T-helper 1 cell treated with Interleukin-12 subunit alpha and Interleukin-12 subunit beta and Interleukin-4 antibody, amounts not matched to agents 30 μg/mL and 1 μg/mL, for 36 hours (primary cell): ENCODE measurements around the gene HACD1.
"Not testable (repeated sequence)": the region's sequence is repeated elsewhere in the genome, so short reads cannot be mapped to it uniquely, and the experiment has no call there.

Experiments
- H3K27ac Mint-ChIP-seq: one replicate; pipeline ENCODE4 v1.8.0; 2021; ENCODE audit warnings: mild to moderate bottlenecking, mixed read lengths
- H3K27me3 Mint-ChIP-seq: one replicate; pipeline ENCODE4 v1.8.0; 2021; ENCODE audit warnings: low read depth, mixed read lengths
- H3K36me3 Mint-ChIP-seq: one replicate; pipeline ENCODE4 v1.8.0; 2021; ENCODE audit warnings: low read depth, mixed read lengths
- H3K4me1 Mint-ChIP-seq: one replicate; pipeline ENCODE4 v1.8.0; 2021; ENCODE audit warnings: low read depth, mixed read lengths
- H3K4me3 Mint-ChIP-seq: one replicate; pipeline ENCODE4 v1.8.0; 2021; ENCODE audit warnings: mild to moderate bottlenecking, moderate library complexity, mixed read lengths
- H3K9me3 Mint-ChIP-seq: one replicate; pipeline ENCODE4 v1.8.0; 2021; ENCODE audit warnings: mixed read lengths

HACD1 gene

DNA sequence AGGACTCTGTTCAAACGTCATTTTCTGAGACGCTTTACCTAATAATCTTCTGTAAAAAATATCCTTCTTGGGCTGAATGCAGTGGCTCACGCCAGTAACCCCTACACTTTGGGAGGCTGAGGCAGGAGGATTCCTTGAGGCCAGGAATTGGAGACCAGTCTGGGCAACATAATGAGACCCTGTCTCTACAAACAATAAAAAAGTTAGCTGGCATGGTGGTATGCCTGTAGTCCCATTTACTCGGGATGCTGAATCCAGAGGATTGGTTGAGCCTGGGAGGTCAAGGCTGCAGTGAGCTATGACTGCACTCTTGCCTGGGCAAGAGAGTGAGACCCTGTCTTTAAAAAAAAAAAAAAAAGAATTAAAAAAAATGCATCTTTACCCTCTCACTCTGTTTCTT, 31.9 kb upstream of the HACD1 start:
- Mint-ChIP-seq H3K4me3 (peak overlapping the region; percentile 77), H3K27ac (peak overlapping the region; percentile 88), H3K36me3 (peaks cover 54% of the 10 kb centered on the region), H3K4me1 (peaks cover 56% of the 10 kb centered on the region), H3K9me3 (peaks cover 13% of the 10 kb centered on the region), H3K27me3 (no peaks in the 10 kb centered on the region)

DNA sequence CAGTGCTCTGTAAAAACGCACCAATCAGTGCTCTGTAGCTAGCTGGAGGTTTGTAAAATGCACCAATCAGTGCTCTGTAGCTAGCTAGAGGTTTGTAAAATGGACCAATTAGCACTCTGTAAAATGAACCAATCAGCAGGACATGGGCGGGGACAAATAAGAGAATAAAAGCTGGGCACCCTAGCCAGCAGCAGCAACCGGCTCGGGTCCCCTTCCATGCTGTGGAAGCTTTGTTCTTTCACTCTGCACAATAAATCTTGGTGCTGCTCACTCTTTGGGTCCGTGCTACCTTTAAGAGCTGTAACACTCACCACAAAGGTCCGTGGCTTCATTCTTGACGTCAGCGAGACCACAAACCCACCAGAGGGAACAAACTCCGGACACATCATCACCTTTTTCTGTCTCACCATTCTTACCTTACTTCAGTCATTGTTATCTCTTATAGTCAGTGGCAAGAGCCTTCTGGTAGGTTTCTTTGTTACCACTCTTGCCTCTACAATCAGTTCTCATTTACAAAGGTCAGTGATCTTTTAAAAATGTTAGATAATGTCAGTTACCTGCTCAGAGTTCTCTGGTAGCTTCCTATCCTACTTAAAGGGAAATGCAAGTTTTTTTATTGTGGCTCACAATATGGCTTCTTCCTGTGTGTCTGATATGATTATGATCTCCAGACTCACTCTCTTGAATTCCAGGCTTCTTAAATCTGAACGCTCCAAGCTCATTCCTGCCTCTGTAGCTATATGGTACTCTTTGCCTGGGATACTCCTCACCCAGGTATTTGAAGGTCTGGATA, 31.3 kb upstream of the HACD1 start:
- Mint-ChIP-seq H3K9me3 (peaks cover 7% of the 10 kb centered on the region), H3K36me3 (peaks cover 49% of the 10 kb centered on the region), H3K27me3 (no peaks in the 10 kb centered on the region), H3K4me1 (peaks cover 56% of the 10 kb centered on the region), H3K4me3 (peak overlapping the region; percentile 77), H3K27ac (peak overlapping the region; percentile 88)

DNA sequence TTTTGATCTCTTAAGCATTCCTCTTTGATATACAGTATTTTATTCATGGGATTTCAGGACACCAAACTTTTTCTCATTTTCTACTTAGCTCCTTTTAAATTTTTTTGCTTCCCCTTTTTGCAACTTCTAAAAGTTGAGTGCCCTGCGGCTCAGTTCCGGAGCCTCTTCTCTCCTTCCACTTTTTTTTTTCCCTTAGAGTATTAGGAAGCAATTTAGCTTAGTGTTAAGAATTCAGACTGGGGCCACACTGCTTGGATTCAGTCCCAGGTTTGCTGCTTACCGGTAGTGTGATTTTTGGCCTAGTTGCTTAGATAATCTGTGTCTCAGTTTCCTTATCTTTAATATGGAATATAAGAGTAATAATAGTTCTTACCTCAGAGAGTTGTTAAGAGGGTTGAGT, 30.2 kb upstream of the HACD1 start:
- no peaks in the 10 kb centered on the region for H3K27me3 Mint-ChIP-seq
- no peaks in the 10 kb centered on the region for H3K9me3 Mint-ChIP-seq
- H3K4me3 Mint-ChIP-seq = peak overlapping the region; percentile 19
- H3K36me3 Mint-ChIP-seq = peaks cover 40% of the 10 kb centered on the region
- peaks cover 61% of the 10 kb centered on the region for H3K4me1 Mint-ChIP-seq
- H3K27ac Mint-ChIP-seq = peak overlapping the region; percentile 69

DNA sequence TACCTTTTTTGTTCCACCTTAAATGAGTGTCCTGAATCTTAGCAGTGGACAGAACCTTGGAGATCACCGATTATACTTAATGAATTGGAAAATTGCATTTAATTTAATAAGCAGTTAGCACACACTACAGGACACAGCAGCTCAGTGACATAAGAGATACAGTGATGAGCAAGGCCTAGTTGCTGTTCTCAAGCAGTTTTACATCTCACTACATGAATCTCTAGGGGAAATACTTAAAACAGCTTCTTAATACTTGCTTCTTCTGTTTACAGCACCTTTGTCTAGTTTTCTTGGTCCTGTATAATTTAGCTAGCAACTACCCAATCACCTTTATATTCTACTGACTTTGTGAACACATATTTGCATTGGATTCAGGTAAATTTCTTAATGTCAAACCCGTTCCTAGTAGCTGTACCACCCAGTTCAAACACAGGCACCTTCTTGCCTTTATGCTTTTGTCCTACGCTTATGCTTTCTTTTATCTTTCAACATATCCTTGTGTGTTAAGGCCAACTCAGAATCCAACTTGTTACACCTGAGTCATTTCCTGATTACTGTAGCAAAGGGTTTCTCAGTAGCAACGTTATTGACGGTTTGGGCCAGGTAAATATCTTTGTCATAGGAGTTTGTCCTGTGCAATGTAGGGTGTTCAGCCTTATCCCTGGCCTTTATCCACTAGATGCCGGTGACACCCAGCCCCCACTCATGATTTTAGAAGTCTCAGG, 28.6 kb upstream of the HACD1 start:
- no peaks in the 10 kb centered on the region for H3K9me3 Mint-ChIP-seq
- H3K4me3 Mint-ChIP-seq = peak overlapping the region; percentile 99
- H3K4me1 Mint-ChIP-seq = peaks cover 57% of the 10 kb centered on the region
- H3K36me3 Mint-ChIP-seq = peaks cover 29% of the 10 kb centered on the region
- H3K27me3 Mint-ChIP-seq = no peaks in the 10 kb centered on the region
- peak overlapping the region; percentile 100 for H3K27ac Mint-ChIP-seq

DNA sequence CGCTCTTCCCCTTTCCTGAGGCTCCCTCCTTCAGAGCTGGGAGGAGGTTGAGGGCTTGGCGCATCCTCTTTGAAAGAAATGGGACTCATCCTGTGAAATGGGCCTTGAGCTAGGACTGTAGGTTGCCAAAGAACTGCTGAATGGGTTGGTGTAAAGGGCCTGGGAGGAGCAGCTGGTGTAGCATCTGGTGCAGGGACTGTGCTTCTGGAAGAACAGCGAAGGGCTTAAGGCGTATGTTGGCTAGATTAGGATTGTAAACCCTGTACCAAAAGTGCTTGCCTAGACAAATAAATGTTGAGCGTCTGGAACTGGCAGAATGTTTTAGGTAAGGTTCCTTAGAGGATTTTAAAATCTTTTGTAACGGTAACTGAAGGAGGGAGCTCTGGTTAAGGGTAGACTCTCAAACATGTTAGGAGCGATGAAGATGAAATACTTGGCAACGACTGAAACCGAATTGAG, 27.3 kb upstream of the HACD1 start:
- Mint-ChIP-seq H3K4me3 (peak overlapping the region; percentile 99), H3K4me1 (peaks cover 53% of the 10 kb centered on the region), H3K9me3 (no peaks in the 10 kb centered on the region), H3K27ac (peak overlapping the region; percentile 100), H3K27me3 (no peaks in the 10 kb centered on the region), H3K36me3 (peaks cover 21% of the 10 kb centered on the region)

DNA sequence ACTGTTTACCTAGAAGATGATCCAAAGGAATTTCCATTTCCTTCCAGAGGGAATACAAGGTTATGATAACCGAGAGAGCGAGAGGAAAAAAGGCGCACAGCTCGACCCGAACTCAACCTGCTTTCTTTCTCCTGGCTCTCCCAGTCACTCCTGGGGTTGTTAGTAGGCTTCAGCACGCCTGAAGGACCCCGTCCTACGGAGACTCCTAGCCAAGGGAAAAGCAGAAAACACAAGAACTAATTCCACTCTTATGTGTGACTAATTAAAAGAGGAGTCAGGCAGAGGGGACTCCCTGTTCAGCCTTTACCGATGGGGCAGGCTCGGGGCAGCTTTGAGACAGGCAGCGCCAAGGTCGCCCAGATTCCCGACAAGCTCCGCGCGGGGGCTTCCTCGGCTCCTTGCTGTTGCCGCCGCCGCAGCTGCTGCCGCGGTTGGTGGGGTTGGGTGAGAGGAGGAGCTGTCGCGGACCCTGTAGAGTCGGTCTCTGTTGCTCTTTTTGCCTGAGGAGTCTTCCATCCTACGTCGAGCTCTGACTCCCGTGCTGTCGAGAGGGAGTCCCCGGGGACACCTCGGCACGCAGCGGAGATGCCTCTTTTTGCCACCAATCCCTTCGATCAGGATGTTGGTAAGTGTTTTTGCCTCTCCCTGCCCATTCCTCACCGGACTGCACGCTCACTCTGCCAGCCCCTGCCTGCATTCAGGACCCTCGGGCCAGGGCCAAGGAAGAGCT, 26.7 kb upstream of the HACD1 start, which contains the start of gene STAM:
TSS of gene STAM (plus strand) at position 397 of the 730 bp plus-strand sequence. CDS start at position 586, 189 bp downstream.
- Mint-ChIP-seq H3K27ac (peak within 1 kb of the TSS; percentile 100), H3K4me1 (peaks cover 50% of the 10 kb centered on the region), H3K36me3 (peaks cover 19% of the 10 kb centered on the region), H3K9me3 (no peaks in the 10 kb centered on the region), H3K4me3 (peak within 1 kb of the TSS; percentile 99), H3K27me3 (no peaks in the 10 kb centered on the region)

DNA sequence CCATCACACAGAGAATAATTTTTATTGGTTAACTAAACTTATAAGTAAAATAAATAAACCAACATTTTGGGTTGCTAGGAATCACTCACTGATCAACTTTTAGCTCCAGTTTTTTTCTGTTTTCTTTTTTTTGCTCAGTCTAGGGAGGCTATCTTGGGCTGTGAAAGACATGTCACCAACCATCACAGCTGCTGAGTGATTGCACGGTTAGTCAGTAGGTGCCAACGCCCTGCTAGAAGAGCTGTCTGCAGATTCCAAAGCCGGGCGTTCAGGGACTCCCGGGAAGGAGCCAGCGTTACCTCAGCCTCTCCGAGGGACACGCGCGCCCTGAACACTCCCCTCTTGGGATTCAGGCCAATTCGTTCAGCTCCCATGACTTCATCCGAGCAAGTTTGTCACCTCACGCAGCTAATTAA, 26.2 kb upstream of the HACD1 start:
- Mint-ChIP-seq H3K4me3 (peak overlapping the region; percentile 99), H3K36me3 (peaks cover 14% of the 10 kb centered on the region), H3K27me3 (peaks cover 2% of the 10 kb centered on the region), H3K4me1 (peaks cover 44% of the 10 kb centered on the region), H3K9me3 (no peaks in the 10 kb centered on the region), H3K27ac (peak overlapping the region; percentile 100)

DNA sequence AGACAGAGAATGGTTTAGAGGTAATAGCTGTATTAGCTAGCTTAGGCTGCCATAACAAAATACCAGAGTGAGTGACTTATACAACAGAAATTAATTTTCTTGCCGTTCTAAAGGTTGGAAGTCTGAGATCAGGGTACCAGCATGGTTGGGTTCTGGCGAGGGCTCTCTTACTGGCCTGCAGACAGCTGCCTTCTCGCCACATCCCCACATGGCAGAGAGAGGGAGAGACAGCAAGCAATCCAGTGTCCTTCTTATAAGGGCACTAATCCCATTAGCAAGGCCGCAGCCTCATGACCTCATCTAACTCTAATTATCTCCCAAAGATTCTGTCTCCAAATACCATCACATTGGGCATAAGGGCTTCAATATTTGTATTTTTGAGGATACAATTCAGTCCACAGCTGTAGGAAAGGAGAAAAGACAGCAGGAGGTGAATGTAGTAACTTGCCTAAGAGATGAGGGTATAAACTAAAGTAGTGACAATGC, 23.2 kb upstream of the HACD1 start:
- H3K27me3 Mint-ChIP-seq = peaks cover 7% of the 10 kb centered on the region
- peaks cover 20% of the 10 kb centered on the region for H3K4me1 Mint-ChIP-seq
- no peak overlapping the region for H3K4me3 Mint-ChIP-seq
- H3K36me3 Mint-ChIP-seq = peaks cover 5% of the 10 kb centered on the region
- no peak overlapping the region for H3K27ac Mint-ChIP-seq
- no peaks in the 10 kb centered on the region for H3K9me3 Mint-ChIP-seq

DNA sequence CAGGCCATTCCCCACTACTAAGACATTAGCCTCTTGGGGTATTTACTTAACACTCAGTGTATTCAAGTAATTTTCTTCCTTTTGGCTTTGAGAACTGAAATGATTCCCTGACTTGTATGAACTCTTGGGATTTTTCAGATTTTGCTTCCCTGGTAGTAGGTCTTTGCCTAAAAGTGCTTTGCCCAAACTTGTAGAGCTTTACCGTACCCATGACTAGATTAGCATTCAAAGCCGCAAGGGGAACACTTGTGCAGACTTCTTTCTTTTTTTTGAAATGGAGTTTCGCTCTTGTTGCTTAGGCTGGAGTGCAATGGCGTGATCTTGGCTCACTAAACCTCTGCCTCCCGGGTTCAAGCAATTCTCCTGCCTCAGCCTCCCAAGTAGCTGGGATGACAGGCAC, 20.7 kb upstream of the HACD1 start:
- H3K27me3 Mint-ChIP-seq = peaks cover 24% of the 10 kb centered on the region
- no peaks in the 10 kb centered on the region for H3K9me3 Mint-ChIP-seq
- no peak overlapping the region for H3K27ac Mint-ChIP-seq
- H3K36me3 Mint-ChIP-seq = no peaks in the 10 kb centered on the region
- peaks cover 4% of the 10 kb centered on the region for H3K4me1 Mint-ChIP-seq
- no peak overlapping the region for H3K4me3 Mint-ChIP-seq

DNA sequence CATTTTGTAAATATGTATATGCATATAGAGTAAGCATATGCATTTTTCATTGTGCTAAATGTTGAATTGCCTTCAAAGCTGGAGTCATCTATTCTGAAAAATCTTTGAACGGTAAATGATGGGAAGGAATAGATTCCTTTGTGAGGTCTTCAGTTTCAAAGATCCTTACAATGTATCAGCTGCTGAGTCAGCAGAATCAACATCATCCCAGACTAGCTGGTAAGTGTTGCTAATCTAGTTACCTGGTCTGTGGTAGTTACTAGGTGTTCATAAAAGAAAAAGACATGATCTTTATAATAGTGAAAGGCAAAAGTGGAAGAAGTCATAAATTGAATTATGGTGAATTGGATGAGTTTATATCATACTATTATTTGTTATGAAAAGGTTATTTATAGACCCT, 16.2 kb upstream of the HACD1 start:
- no peaks in the 10 kb centered on the region for H3K4me1 Mint-ChIP-seq
- no peak overlapping the region for H3K27ac Mint-ChIP-seq
- H3K4me3 Mint-ChIP-seq = no peak overlapping the region
- H3K36me3 Mint-ChIP-seq = no peaks in the 10 kb centered on the region
- peaks cover 22% of the 10 kb centered on the region for H3K27me3 Mint-ChIP-seq
- no peaks in the 10 kb centered on the region for H3K9me3 Mint-ChIP-seq

DNA sequence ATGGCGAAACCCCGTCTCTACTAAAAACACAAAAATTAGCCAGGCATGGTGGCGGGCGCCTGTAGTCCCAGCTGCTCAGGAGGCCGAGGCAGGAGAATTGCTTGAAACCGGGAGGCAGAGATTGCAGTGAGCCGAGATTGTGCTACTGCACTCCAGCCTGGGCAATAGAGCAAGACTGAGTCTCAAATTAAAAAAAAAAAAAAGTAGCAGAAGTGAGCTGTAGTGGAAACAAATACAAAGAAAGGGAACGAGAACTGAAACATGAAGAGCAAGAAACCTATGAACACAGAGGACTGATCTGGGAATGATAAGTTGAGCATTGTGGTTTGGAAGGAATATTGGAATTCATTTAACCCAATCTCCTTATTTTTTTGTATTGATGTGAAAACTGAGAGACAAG, 15.4 kb upstream of the HACD1 start:
- H3K4me1 Mint-ChIP-seq, H3K36me3 Mint-ChIP-seq, H3K9me3 Mint-ChIP-seq, H3K27ac Mint-ChIP-seq, H3K4me3 Mint-ChIP-seq: not testable (repeated sequence)
- peaks cover 20% of the 10 kb centered on the region for H3K27me3 Mint-ChIP-seq

DNA sequence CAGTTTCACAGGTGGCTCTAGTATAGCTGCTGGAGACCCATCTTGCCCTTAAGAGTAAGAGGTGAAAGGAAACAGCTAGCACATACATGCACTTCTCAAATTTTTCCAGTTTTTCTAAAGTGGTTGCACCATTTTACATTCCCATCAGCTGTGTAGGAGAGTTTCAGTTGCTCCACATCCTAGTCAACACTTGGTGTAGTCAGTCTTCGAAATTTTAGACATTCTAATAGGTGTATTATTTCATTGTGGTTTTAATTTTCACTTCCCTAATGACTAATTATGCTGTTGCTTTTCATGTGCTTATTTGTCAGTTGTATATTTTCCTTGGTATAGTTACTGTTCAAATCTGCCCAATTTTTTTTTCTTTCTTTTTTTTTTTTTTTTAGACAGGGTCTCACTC, 9.5 kb upstream of the HACD1 start:
- H3K4me3 Mint-ChIP-seq = no peak overlapping the region
- peaks cover 13% of the 10 kb centered on the region for H3K27me3 Mint-ChIP-seq
- H3K4me1 Mint-ChIP-seq = no peaks in the 10 kb centered on the region
- no peaks in the 10 kb centered on the region for H3K36me3 Mint-ChIP-seq
- no peak overlapping the region for H3K27ac Mint-ChIP-seq
- no peaks in the 10 kb centered on the region for H3K9me3 Mint-ChIP-seq

DNA sequence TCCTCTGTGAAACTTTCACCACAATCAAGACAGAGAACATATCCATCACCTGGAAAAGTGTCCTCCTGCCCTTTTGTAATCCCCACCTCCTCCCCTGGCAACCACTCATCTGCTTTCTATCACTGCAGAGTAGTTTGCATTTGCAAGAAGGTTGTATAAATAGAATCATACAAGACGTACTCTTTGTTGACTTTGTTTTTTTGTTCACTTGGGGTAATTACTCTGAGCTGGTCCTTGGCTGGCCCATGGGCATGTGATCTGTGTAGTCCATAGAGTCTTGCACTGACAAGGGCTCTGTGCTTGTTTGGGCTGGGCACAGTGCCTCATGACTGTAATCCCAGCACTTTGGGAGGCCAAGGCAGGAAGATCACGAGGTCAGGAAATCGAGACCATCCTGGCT, 7.8 kb upstream of the HACD1 start:
- Mint-ChIP-seq H3K4me1 (no peaks in the 10 kb centered on the region), H3K9me3 (no peaks in the 10 kb centered on the region), H3K27me3 (peaks cover 15% of the 10 kb centered on the region), H3K27ac (no peak overlapping the region), H3K36me3 (no peaks in the 10 kb centered on the region), H3K4me3 (no peak overlapping the region)

DNA sequence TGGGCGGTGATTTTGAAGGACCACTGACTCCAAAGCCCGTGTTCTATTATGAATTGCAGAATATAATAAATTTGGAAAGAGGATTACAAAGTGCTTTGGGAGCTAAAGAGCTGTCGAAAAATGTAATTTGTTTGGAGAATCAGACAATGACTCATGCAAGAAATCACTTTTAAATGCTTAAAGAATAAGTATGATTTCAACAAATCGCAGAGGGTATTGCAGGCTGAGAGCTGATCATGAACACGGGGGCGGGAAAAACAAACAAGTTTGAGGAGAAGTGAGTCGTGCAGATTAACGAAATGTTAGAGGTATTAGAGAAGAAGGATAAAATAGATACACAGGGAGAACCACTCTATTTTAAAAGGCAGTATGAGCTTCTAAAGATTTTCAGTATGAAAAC, 4.9 kb upstream of the HACD1 start:
- Mint-ChIP-seq H3K4me1 (peaks cover 5% of the 10 kb centered on the region), H3K9me3 (no peaks in the 10 kb centered on the region), H3K4me3 (no peak overlapping the region), H3K27me3 (peaks cover 40% of the 10 kb centered on the region), H3K27ac (no peak overlapping the region), H3K36me3 (no peaks in the 10 kb centered on the region)
